Measurements from ENCODE around the gene ZNF670. TPM values are rescaled to one million over a fixed set of nuclear protein-coding genes. Genes with fewer than 3 reads are reported as not detected.

ZNF670 gene
- total RNA-seq, 4 donors from 2014 or later, result 3.5 to 7.4 (median 4.4) TPM

DNA sequence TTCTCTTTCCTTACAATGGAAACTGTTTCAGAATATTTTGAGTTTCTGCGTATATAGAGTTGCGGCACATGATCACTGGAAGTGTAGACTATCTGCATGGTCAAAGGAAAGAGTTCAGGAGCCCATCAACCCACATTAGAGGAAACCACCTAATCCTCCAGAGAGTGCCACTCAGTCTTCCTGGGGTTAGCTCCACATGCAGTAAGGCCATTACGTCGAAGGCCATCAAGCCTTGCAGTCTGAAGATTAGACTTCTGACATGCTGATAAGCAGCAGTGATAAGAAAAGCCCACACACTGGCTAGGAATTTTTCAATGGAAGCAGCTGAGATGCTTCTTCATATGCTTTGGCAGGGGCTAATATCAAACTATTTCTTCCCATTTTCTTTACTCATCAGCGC, 17.9 kb upstream of the ZNF670 start:
- no peak for DNase-seq
- H3K4me3 ChIP-seq (replicated peaks in 1 of 3), result no peak overlapping the region
- TF ChIP-seq, protein P1, sequence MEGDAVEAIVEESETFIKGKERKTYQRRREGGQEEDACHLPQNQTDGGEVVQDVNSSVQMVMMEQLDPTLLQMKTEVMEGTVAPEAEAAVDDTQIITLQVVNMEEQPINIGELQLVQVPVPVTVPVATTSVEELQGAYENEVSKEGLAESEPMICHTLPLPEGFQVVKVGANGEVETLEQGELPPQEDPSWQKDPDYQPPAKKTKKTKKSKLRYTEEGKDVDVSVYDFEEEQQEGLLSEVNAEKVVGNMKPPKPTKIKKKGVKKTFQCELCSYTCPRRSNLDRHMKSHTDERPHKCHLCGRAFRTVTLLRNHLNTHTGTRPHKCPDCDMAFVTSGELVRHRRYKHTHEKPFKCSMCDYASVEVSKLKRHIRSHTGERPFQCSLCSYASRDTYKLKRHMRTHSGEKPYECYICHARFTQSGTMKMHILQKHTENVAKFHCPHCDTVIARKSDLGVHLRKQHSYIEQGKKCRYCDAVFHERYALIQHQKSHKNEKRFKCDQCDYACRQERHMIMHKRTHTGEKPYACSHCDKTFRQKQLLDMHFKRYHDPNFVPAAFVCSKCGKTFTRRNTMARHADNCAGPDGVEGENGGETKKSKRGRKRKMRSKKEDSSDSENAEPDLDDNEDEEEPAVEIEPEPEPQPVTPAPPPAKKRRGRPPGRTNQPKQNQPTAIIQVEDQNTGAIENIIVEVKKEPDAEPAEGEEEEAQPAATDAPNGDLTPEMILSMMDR (IDR thresholded peaks at IDR 0.05), result no peak
- TF ChIP-seq POLR2A (IDR thresholded peaks at IDR 0.05), result no peak
- no peak overlapping the region for H3K27ac ChIP-seq
- H3K36me3 ChIP-seq, result peaks cover 18 to 23% of the 10 kb centered on the region in 2 donors
- intact Hi-C loops (cut with DNase I), result no loop called here
- no peaks in the 10 kb centered on the region for H3K4me1 ChIP-seq
- H3K27me3 ChIP-seq, result no peaks in the 10 kb centered on the region
- no peaks in the 10 kb centered on the region for H3K9me3 ChIP-seq
- WGBS, 2 donors, result 88 to 95% methylated on average over 5 of the region's 5 CpGs

DNA sequence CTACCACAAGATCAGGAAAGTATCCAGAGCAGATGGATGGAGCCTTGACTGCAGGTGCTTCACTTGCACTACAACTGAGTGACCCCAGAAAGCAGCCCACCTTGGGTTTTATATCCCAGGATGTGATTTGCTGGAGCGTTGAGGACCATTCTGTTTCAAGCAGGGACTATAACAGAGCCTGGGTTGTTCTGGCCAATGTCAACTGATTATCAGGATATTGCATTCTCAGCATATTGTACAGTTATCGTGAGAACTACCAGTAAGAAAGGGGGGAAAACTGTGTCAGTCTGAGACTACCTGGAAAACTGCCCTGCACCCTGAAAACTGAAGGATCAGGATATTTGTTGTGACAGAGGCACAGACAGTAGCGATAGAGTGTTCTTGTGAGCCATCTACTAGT, 17.5 kb upstream of the ZNF670 start:
- no peaks in the 10 kb centered on the region for H3K9me3 ChIP-seq
- intact Hi-C loops (cut with DNase I), result no loop called here

DNA sequence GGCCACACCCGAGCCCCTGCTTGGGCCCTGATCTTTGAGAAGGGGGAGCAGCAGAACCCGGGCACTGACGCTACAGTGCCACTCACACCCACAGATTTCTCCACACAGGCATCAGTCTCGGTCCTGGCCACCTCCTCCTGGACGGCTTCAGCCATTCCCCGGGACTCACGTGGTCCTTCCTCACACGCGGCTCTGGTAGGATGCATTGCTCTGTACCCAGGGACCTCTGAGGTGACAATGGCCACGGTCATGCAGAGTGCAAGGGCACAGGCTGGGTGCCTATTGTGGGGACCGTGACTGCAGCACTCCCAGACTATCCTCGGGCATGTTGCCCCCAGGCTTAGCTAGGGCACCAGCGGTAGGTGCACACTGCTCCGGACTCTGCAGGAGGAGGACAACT, 11.8 kb upstream of the ZNF670 start:
- H3K27me3 ChIP-seq, result no peaks in the 10 kb centered on the region
- no peak for TF ChIP-seq POLR2A (IDR thresholded peaks at IDR 0.05)
- TF ChIP-seq, protein P1 (IDR thresholded peaks at IDR 0.05), result no peak
- no peaks in the 10 kb centered on the region for H3K36me3 ChIP-seq
- H3K9me3 ChIP-seq, result no peaks in the 10 kb centered on the region
- intact Hi-C loops (cut with DNase I), result no loop called here
- no peak for DNase-seq
- 77 to 98% methylated on average over 5 to 12 of the region's 14 CpGs for WGBS, 2 donors
- no peaks in the 10 kb centered on the region for H3K4me1 ChIP-seq
- H3K27ac ChIP-seq, result no peak overlapping the region
- H3K4me3 ChIP-seq (replicated peaks in 1 of 3), result no peak overlapping the region

More for the DNA sequence above, 17.5 kb upstream of the ZNF670 start:
- TF ChIP-seq, protein P1 (IDR thresholded peaks at IDR 0.05), result no peak
- no peak for TF ChIP-seq POLR2A (IDR thresholded peaks at IDR 0.05)
- WGBS, 2 donors, result 93 to 95% methylated on average over 3 of the region's 3 CpGs
- Histone ChIP-seq H3K4me3 (replicated peaks in 1 of 3) (no peak overlapping the region), H3K27ac (no peak overlapping the region), H3K36me3 (peaks cover 17 to 20% of the 10 kb centered on the region in 2 donors), H3K27me3 (no peaks in the 10 kb centered on the region), H3K4me1 (no peaks in the 10 kb centered on the region)
- DNase-seq, result no peak

DNA sequence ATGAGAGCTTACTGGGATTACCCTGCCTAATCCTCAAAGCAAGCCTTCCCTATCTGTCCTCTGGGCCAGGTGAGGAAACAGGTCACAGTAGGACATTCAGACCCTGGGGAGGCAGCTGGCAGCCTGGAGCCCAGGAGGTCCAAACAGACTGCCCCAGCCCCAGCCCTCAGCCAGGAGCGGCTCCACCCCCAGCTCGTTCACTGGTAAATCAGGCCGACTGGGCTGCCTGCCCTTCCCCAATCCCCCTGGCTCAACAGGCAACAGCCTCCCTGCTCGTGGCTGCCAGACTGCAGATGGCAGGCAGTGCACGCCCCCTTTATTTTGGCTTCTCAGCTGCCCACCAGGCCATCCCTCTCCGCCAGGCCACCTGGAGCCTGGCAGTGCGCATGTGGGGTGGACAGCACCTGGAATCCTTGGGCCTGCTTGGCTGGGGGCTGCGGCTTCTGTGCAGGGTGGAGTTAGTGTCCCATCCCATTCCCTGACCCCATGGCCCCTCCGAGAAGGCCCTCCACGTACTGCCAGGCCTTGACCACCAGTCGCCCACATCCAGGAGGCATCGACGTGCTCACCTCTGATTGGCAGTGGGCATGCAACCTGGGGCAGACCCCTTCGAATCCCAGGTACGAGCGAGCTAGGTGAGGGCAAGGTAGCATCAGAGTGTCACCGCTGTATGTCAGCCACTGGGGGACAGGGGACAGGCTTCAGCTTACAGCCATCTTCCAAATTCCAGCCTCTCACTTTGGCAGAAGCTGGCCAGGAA, 11.2 kb upstream of the ZNF670 start:
- no peaks in the 10 kb centered on the region for H3K9me3 ChIP-seq
- 71 to 88% methylated on average over 9 to 13 of the region's 17 CpGs for WGBS, 2 donors
- intact Hi-C loops (cut with DNase I), result loop anchor here (10.0 kb wide), 1 partner anchor 85 kb away; the partner anchor contains the start of gene ZNF124
- no peak overlapping the region for H3K4me3 ChIP-seq (replicated peaks in 1 of 3)
- H3K4me1 ChIP-seq, result no peaks in the 10 kb centered on the region
- H3K27me3 ChIP-seq, result no peaks in the 10 kb centered on the region
- H3K27ac ChIP-seq, result no peak overlapping the region
- no peak for DNase-seq
- TF ChIP-seq POLR2A (IDR thresholded peaks at IDR 0.05), result no peak
- TF ChIP-seq, protein P1 (IDR thresholded peaks at IDR 0.05), result no peak
- H3K36me3 ChIP-seq, result no peaks in the 10 kb centered on the region

DNA sequence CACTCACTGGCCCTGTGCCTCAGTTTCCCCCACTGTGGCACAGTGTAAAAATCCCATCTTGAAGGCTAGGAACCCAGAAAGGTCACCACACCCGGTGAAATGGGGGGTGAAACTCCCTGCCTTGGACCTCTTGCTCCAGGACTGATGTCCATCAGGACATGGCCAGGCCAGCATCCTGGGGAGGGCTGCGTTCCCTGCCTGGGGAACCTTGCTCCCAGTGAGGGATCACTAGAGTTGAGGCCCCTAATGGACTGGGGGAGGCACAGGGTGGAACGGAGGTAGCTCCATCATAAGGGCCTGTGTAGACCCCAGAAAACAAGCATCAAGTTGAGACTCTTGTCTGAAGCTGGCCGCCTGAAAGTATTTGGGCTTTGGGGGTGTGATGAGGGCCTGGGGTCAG, 10.4 kb upstream of the ZNF670 start:
- no peak for TF ChIP-seq POLR2A (IDR thresholded peaks at IDR 0.05)
- Histone ChIP-seq H3K4me3 (replicated peaks in 1 of 3) (no peak overlapping the region), H3K36me3 (no peaks in the 10 kb centered on the region), H3K27me3 (no peaks in the 10 kb centered on the region), H3K27ac (no peak overlapping the region), H3K9me3 (no peaks in the 10 kb centered on the region), H3K4me1 (no peaks in the 10 kb centered on the region)
- DNase-seq, result no peak
- intact Hi-C loops (cut with DNase I), result loop anchor here (10.0 kb wide), 1 partner anchor 86 kb away; the partner anchor contains the start of gene ZNF124
- WGBS, 2 donors, result 77 to 93% methylated on average over 4 of the region's 4 CpGs
